Measurements from ENCODE around the gene CCDC87.
A peak's percentile ranks its signal among the peaks of the same experiment; 100 is the strongest.
"Not testable (repeated sequence)": the region's sequence is repeated elsewhere in the genome, so short reads cannot be mapped to it uniquely, and the experiment has no call there.

The CCDC87 gene

GRCh38 chr11:66614073-66614472, 21.2 kb upstream of the CCDC87 start:
- TF ChIP-seq CTCF (conservative IDR thresholded peaks at IDR 0.05; ENCODE audit: low read length) = no peak
- H3K4me3 ChIP-seq (ENCODE audit: low read length) = no peak overlapping the region
- DNase-seq (ENCODE audit: low read depth) = no peak

GRCh38 chr11:66612458-66612857, 19.6 kb upstream of the CCDC87 start:
- DNase-seq (ENCODE audit: low read depth) = no peak
- no peak overlapping the region for H3K4me3 ChIP-seq (ENCODE audit: low read length)
- TF ChIP-seq CTCF (conservative IDR thresholded peaks at IDR 0.05; ENCODE audit: low read length) = no peak

GRCh38 chr11:66609721-66610617, 17.1 kb upstream of the CCDC87 start:
- no peak for TF ChIP-seq CTCF (conservative IDR thresholded peaks at IDR 0.05; ENCODE audit: low read length)
- DNase-seq (ENCODE audit: low read depth) = no peak
- no peak overlapping the region for H3K4me3 ChIP-seq (ENCODE audit: low read length)

GRCh38 chr11:66607126-66607834, 14.4 kb upstream of the CCDC87 start:
- TF ChIP-seq CTCF (conservative IDR thresholded peaks at IDR 0.05; ENCODE audit: low read length) = no peak
- DNase-seq (ENCODE audit: low read depth) = peak; percentile 86
- H3K4me3 ChIP-seq (ENCODE audit: low read length) = no peak overlapping the region

- not testable (repeated sequence) for H3K4me3 ChIP-seq (ENCODE audit: low read length); DNase-seq (ENCODE audit: low read depth)
These were observed 13.7 kb upstream of the CCDC87 start for GRCh38 chr11:66606608-66607007.

- no peak for TF ChIP-seq CTCF (conservative IDR thresholded peaks at IDR 0.05; ENCODE audit: low read length)
- DNase-seq (ENCODE audit: low read depth) = no peak
- H3K4me3 ChIP-seq (ENCODE audit: low read length) = no peak overlapping the region
These were observed 11.3 kb upstream of the CCDC87 start for GRCh38 chr11:66604155-66604554.

- no peak for DNase-seq (ENCODE audit: low read depth)
- no peak for TF ChIP-seq CTCF (conservative IDR thresholded peaks at IDR 0.05; ENCODE audit: low read length)
- H3K4me3 ChIP-seq (ENCODE audit: low read length) = no peak overlapping the region
These were observed 10.2 kb upstream of the CCDC87 start for GRCh38 chr11:66603072-66603471.
